GM12878 (cell line): ENCODE data around the gene ODC1. TPM values are rescaled to one million over a fixed set of nuclear protein-coding genes. Genes with fewer than 3 reads are reported as not detected.

Experiments used
- ATAC-seq: fragments of 200-7000 bp; cut with Tn5 transposase; 3 replicates; pipeline ENCODE4 v1.9.1; 2020; ENCODE audit warnings: mild to moderate bottlenecking, moderate library complexity
- BruUV-seq: library from RNA; stranded (reverse); fragments of 400-500 nt; replicated peaks from 2 replicates; lab custom pipeline; 2021; lab: Mats Ljungman, UMichigan
- CTCF ChIA-PET: fragments of 300-600 bp; sonication (Branson Sonifier 250); formaldehyde crosslinking; extraction: SDS; loops from one replicate; lab custom pipeline; 2021; ENCODE audit warnings: inconsistent platforms; lab: Yijun Ruan, JAX
- POLR2A ChIA-PET: fragments of 350-600 bp; formaldehyde crosslinking; extraction: SDS; loops from one replicate; lab custom pipeline; 2021; ENCODE audit warnings: inconsistent platforms; lab: Charles Lee
- RAD21 ChIA-PET: fragments of 300-600 bp; sonication (Branson Sonifier 250); formaldehyde crosslinking; loops from one replicate; lab custom pipeline; 2023; ENCODE audit warnings: antibody characterized with exemption; ENCODE audit not compliant: unreplicated experiment; lab: Charles Lee
- SMC1A ChIA-PET: fragments of 300-600 bp; sonication (Branson Sonifier 250); formaldehyde crosslinking; loops from one replicate; lab custom pipeline; 2023; ENCODE audit not compliant: unreplicated experiment, uncharacterized antibody; lab: Charles Lee
- DNase-seq: peaks from one replicate; pipeline ENCODE4 v3.0.0-alpha.2; 2011; ENCODE audit warnings: low read depth, low spot score
- FAIRE-seq: peaks from 3 replicates; lab custom pipeline; 2011; peaks lifted over from hg19 to GRCh38; lab: Jason Lieb, UNC
- H2AFZ ChIP-seq: 2 replicates; pipeline ENCODE4 v1.6.0; 2011; ENCODE audit warnings: low read depth, low read length, control low read depth; ENCODE audit not compliant: control insufficient read depth
- H3K27ac ChIP-seq: 2 replicates; pipeline ENCODE4 v1.5.1; 2011; ENCODE audit warnings: control low read depth; ENCODE audit not compliant: control insufficient read depth, insufficient read depth
- H3K27me3 ChIP-seq, 2 experiments: replicated peaks in 1 of 2; 2 replicates each; pipeline versions ENCODE4 v1.6.0 to v1.6.1; 2011; ENCODE audit warnings: low read length in 1 of 2; ENCODE audit not compliant: control insufficient read depth in 2 of 2, insufficient read depth in 2 of 2
- H3K36me3 ChIP-seq, 2 experiments: 2 replicates each; pipeline ENCODE4 v1.5.1; 2011; ENCODE audit warnings: low read length in 1 of 2; ENCODE audit not compliant: control insufficient read depth in 2 of 2, insufficient read depth in 2 of 2
- H3K4me1 ChIP-seq: 2 replicates; pipeline ENCODE4 v1.6.1; 2011; ENCODE audit warnings: mild to moderate bottlenecking, low read length, moderate library complexity, mixed read lengths; ENCODE audit not compliant: control insufficient read depth, insufficient read depth
- H3K4me2 ChIP-seq: 2 replicates; pipeline ENCODE4 v1.6.0; 2011; ENCODE audit warnings: control low read depth; ENCODE audit not compliant: control insufficient read depth, insufficient read depth
- H3K4me3 ChIP-seq: fragments of 200-600 bp; sonication (generic); 2 replicates; pipeline ENCODE4 v1.5.1; 2016
- H3K79me2 ChIP-seq: 2 replicates; pipeline ENCODE4 v1.6.0; 2011; ENCODE audit warnings: low read length; ENCODE audit not compliant: control insufficient read depth, insufficient read depth
- H3K9ac ChIP-seq: 2 replicates; pipeline ENCODE4 v1.8.0; 2011; ENCODE audit warnings: low read length, control low read depth, mixed read lengths; ENCODE audit not compliant: control insufficient read depth, insufficient read depth
- H3K9me3 ChIP-seq: replicated peaks from 3 replicates; pipeline ENCODE4 v1.5.1; 2011; ENCODE audit warnings: mild to moderate bottlenecking, low read length; ENCODE audit not compliant: control insufficient read depth, insufficient read depth
- H4K20me1 ChIP-seq: 2 replicates; pipeline ENCODE4 v1.6.0; 2011; ENCODE audit not compliant: control insufficient read depth, insufficient read depth
- BCL3 ChIP-seq: IDR thresholded peaks from 2 replicates; pipeline ENCODE4 v1.6.1; 2011; ENCODE audit warnings: borderline replicate concordance, low read depth, mild to moderate bottlenecking, moderate library complexity, low read length; ENCODE audit not compliant: insufficient read depth, poor library complexity, severe bottlenecking
- CBX5 ChIP-seq: sonication (generic); IDR thresholded peaks from 2 replicates; pipeline ENCODE4 v1.6.1; 2016; ENCODE audit warnings: low read depth, moderate library complexity, mild to moderate bottlenecking, inconsistent platforms
- CREM ChIP-seq: IDR thresholded peaks from 2 replicates; pipeline ENCODE4 v1.6.1; 2014; ENCODE audit warnings: antibody characterized with exemption, low read depth
- DPF2 ChIP-seq: fragments of 450-650 bp; IDR thresholded peaks from 2 replicates; pipeline ENCODE4 v1.6.1; 2017; ENCODE audit warnings: mild to moderate bottlenecking
- NR2F1 ChIP-seq: fragments of 450-650 bp; conservative IDR thresholded peaks from 2 replicates; pipeline ENCODE4 v1.6.1; 2017; ENCODE audit warnings: mild to moderate bottlenecking
- RAD21 ChIP-seq: IDR thresholded peaks from 2 replicates; pipeline ENCODE4 v1.6.1; 2011; ENCODE audit warnings: mild to moderate bottlenecking, low read depth, low read length, moderate library complexity; ENCODE audit not compliant: insufficient read depth
- REST ChIP-seq: IDR thresholded peaks from 2 replicates; pipeline ENCODE4 v1.6.1; 2012; ENCODE audit warnings: mild to moderate bottlenecking, low read depth, low read length
- SMARCA5 ChIP-seq: fragments of 450-650 bp; IDR thresholded peaks from 2 replicates; pipeline ENCODE4 v1.6.1; 2017; ENCODE audit warnings: mild to moderate bottlenecking
- YY1 ChIP-seq: IDR thresholded peaks from 2 replicates; pipeline ENCODE4 v1.6.1; 2011; ENCODE audit warnings: low read depth, mild to moderate bottlenecking, low read length
- ZBED1 ChIP-seq: IDR thresholded peaks from 2 replicates; pipeline ENCODE4 v1.6.1; 2016; ENCODE audit warnings: borderline replicate concordance
- ZNF217 ChIP-seq: fragments of 450-650 bp; IDR thresholded peaks from 2 replicates; pipeline ENCODE4 v1.6.1; 2017; ENCODE audit warnings: antibody characterized with exemption, mild to moderate bottlenecking
- ZNF592 ChIP-seq: fragments of 450-650 bp; IDR thresholded peaks from 2 replicates; pipeline ENCODE4 v1.6.1; 2017; ENCODE audit warnings: mild to moderate bottlenecking, moderate library complexity
- WGBS: methylation state at CpG from one replicate; pipeline ENCODE4 v1.1.6; 2016; ENCODE audit warnings: low lambda C conversion rate; ENCODE audit not compliant: insufficient replicate concordance, insufficient coverage; ENCODE audit errors: missing lambda C conversion rate; 5-methylcytosine and 5-hydroxymethylcytosine counted together
- in situ Hi-C: fragments of 300-500 bp; cut with MboI; formaldehyde crosslinking; loops from 9 replicates; pipeline ENCODE4 v1.14.3; 2018; ENCODE audit warnings: mixed read lengths
- intact Hi-C: fragments of 100-400 bp; cut with micrococcal nuclease; formaldehyde crosslinking; loops from one replicate; pipeline ENCODE4 v1.14.2; 2022; ENCODE audit not compliant: unreplicated experiment
- polyA plus RNA-seq, 11 experiments: library from polyadenylated mRNA; depleted of rRNA in 4 of 11; unstranded in 6 of 11; stranded (reverse) in 5 of 11; fragments of >200 nt; fragmentation: Nextera tagmentation in 4 of 11; fragmentation: Illumina TruSeq in 1 of 11; extraction: Ambion mirVana in 4 of 11; extraction: Trizol in 1 of 11; gene quantifications; 1 replicate in 1 of 11; 2 replicates in 10 of 11; pipeline versions ENCODE4 v1.2.1 to v1.2.3, GENCODE V29; 2011 to 2016; ENCODE audit warnings: inconsistent platforms in 2 of 11, missing spikeins in 2 of 11, low read depth in 1 of 11
- total RNA-seq, 4 experiments: library from RNA; depleted of rRNA in 3 of 4; stranded (reverse); fragments of >200 nt in 3 of 4; fragmentation: Illumina TruSeq in 1 of 4; extraction: Trizol in 1 of 4; gene quantifications; 2 replicates each; pipeline versions ENCODE4 v1.2.1 to v1.2.3, GENCODE V29; 2013 to 2021

Gene ODC1
- total and polyA plus RNA-seq, 10 of the 15 experiments (the other 5 are each of a cell fraction or from before 2014, with no cell fraction given), result 68.5 to 441 (median 340) TPM

DNA sequence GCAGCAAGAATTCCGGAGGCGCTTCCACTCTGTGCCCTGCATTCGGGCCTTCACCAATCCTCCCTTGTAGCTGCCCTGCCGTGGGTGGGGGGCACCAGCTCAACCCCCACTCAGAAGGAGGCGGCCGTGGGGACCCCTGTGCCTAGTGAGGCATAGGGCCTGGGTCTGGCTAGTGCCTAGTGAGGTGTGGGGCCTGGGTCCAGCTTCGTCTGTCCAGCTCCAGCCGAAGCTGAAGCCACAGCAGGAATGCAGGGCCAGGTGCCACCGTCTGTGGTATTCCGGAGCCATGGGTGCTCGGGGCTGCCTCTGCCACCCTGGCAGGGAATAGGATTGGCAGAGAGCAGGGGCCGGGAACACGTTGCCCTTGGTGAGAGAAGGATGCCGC, 12.3 kb downstream of the ODC1 start:
- Histone ChIP-seq H3K4me3 (no peak overlapping the region), H3K27me3 (no peaks in the 10 kb centered on the region), H4K20me1 (no peaks in the 10 kb centered on the region), H3K36me3 (peaks cover 5 to 13% of the 10 kb centered on the region in 2 experiments), H3K79me2 (no peaks in the 10 kb centered on the region), H3K4me1 (peaks cover 3% of the 10 kb centered on the region; the same call in 1 of the 2 replicates), H3K9ac (no peak overlapping the region), H2AFZ (no peak overlapping the region), H3K27ac (no peak overlapping the region), H3K4me2 (no peak overlapping the region), H3K9me3 (no peaks in the 10 kb centered on the region)
- no TSS peak for BruUV-seq
- 71% methylated on average over 14 of the region's 14 CpGs for WGBS
- ATAC-seq (no peak), FAIRE-seq (no peak), DNase-seq (no peak)
- TF ChIP-seq ZNF592, result no peak
- TF ChIP-seq RAD21, result no peak
- TF ChIP-seq CBX5, result no peak
- TF ChIP-seq ZNF217, result no peak
- TF ChIP-seq REST, result no peak
- TF ChIP-seq NR2F1, result no peak
- TF ChIP-seq YY1, result no peak
- TF ChIP-seq DPF2, result no peak
- TF ChIP-seq BCL3, result no peak
- TF ChIP-seq SMARCA5, result no peak
- no peak for TF ChIP-seq CREM
- no peak for TF ChIP-seq ZBED1
- CTCF ChIA-PET, result interaction anchor here (0.8 to 9.1 kb wide), 37 partner anchors 11 to 636 kb away, joined by 3 to 166 read pairs (median 7); partner anchors contain the start of genes HPCAL1, ODC1 and RRM2
- RAD21 ChIA-PET, result interaction anchor here (0.8 to 7.3 kb wide), 28 partner anchors 10 to 451 kb away, joined by 3 to 178 read pairs (median 6); partner anchors contain the start of genes HPCAL1 and ODC1
- SMC1A ChIA-PET, result interaction anchor here (0.9 to 4.4 kb wide), 21 partner anchors 7 to 452 kb away, joined by 3 to 84 read pairs (median 6); partner anchors contain the start of gene ODC1
- POLR2A ChIA-PET, result interaction anchor here (0.7 to 2.5 kb wide), 5 partner anchors 9 to 362 kb away, joined by 3 to 16 read pairs (median 6); no protein-coding TSS in a partner anchor
- in situ Hi-C loops, result loop anchor here (5.0 to 10.0 kb wide), 2 partner anchors 359 to 621 kb away; no protein-coding TSS in a partner anchor
- intact Hi-C loops, result loop anchor here (1.0 to 10.0 kb wide), 6 partner anchors 26 to 621 kb away; no protein-coding TSS in a partner anchor
